Measurements from ENCODE around the gene AUTS2.

The AUTS2 gene

DNA sequence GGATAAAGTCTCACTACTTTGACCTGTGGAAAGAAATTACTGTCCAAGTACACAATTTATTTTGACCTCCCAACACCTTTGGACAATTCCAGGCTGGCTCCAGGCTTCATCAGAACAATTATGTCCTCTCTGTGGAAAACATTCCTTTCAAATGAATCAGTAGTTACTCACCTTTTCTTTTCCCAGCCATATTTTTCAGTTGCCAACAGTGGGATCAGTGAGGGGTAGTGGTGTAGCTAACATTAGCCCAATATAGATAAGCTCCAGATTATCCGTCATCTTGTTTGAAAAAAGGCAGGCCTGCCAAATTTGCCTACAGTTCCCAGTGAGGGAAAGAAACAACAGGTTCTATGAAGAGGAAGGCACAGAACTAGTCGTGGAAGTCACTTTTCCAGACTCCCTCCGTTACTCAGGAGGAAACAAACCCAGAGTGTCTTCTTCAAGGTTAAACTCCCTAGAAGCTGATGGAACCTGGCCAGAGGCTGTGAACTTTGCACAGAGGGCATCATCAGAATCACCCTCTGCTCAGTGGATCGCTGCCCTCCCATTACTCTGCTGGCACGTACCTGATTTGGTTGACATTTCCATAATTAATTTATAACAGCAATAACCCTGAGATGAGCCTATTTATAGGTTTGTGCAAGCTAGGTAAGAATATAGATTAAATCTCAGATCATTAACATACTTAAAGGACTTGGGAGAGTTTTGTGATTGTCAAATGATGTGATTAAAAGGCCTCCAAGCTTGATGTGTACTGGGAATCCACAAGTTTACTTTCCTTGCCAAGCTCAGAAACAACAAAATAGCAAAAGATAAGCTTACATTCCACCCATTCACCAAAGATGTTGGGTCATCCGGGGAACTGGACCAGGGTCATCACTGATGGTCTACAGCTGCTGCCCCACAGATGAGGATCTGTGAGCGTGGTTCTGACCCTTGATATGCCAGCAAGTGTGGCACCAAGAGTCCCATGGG lies 879.0 kb downstream of the AUTS2 start:
- DNase-seq (ENCODE audit: low spot score) = no peak
- TF ChIP-seq, protein P1, sequence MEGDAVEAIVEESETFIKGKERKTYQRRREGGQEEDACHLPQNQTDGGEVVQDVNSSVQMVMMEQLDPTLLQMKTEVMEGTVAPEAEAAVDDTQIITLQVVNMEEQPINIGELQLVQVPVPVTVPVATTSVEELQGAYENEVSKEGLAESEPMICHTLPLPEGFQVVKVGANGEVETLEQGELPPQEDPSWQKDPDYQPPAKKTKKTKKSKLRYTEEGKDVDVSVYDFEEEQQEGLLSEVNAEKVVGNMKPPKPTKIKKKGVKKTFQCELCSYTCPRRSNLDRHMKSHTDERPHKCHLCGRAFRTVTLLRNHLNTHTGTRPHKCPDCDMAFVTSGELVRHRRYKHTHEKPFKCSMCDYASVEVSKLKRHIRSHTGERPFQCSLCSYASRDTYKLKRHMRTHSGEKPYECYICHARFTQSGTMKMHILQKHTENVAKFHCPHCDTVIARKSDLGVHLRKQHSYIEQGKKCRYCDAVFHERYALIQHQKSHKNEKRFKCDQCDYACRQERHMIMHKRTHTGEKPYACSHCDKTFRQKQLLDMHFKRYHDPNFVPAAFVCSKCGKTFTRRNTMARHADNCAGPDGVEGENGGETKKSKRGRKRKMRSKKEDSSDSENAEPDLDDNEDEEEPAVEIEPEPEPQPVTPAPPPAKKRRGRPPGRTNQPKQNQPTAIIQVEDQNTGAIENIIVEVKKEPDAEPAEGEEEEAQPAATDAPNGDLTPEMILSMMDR (IDR thresholded peaks at IDR 0.05; ENCODE audit: extremely low read depth, missing control alignments) = no peak

DNA sequence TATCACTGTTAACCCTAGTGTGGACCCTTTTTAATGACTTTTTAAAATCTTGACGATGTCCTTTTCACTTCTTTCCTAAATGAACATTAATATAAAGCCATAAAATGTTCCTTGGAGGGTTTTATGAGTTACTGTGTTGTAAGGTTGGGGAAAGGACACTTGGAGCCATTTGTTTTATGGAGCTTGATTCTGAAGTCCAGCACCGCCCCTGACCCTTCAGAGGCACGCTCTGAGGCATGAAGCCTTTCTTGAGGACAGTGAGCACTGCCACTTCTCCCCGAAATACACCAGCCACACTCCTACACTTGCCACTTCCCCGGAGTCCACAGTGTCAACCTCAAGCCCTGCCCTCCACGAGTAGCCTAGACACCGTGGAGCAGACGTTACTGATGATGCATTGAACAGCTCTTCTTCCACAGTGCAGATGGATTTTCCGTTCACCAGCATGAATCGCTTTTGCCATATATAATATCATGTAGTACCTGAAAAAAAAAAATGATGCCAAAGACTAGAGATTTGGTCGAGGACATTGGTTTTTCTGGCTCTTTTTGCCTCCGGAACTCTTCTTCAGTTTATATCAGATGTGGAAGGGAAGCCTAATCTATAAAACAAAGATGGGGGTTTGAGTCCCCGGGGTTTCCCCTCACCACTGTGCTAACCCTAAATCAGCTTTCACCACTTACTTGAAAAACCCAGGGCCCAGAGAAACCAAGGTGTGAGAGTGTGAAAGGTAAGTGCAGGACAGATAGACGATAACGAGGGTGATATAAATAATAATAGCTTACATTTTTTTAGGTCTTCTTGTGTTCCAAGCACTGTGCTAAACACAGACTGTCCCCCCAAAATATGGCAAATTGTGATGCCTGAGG lies 881.1 kb downstream of the AUTS2 start:
- no peak for DNase-seq (ENCODE audit: low spot score)
- TF ChIP-seq, protein P1 (IDR thresholded peaks at IDR 0.05; ENCODE audit: extremely low read depth, missing control alignments) = no peak

DNA sequence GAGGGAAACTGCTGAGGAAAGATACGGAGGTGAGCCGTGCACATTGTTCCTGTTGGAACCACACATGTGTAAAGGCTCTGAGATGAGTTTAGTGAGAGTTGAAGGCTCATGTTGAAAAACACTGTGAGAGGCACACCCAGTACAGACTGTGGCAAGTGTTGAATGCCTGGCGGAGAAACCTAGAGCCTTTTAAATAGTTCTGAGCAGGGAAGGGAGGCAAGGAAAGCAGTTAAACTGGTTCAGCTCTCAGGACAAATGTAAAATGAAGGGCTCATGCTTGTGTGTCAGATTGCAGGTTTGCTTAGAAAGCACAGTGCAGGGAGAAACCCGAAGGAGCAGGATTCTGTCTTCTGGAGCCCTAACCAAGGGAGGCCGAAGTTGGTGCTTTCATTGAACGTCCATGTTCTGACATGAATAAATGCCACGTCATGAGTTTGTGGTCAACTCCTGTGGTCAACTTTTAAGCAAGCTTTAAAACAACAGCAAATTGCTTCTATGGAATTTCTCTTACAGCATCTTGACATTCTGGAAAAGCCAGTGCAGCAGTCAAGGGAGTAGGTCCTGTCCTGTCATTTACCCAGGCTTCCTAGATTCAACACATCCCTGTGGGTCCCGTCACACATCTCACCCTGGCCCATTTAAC lies 882.8 kb downstream of the AUTS2 start:
- TF ChIP-seq, protein P1 (IDR thresholded peaks at IDR 0.05; ENCODE audit: extremely low read depth, missing control alignments) = no peak
- DNase-seq (ENCODE audit: low spot score) = no peak

DNA sequence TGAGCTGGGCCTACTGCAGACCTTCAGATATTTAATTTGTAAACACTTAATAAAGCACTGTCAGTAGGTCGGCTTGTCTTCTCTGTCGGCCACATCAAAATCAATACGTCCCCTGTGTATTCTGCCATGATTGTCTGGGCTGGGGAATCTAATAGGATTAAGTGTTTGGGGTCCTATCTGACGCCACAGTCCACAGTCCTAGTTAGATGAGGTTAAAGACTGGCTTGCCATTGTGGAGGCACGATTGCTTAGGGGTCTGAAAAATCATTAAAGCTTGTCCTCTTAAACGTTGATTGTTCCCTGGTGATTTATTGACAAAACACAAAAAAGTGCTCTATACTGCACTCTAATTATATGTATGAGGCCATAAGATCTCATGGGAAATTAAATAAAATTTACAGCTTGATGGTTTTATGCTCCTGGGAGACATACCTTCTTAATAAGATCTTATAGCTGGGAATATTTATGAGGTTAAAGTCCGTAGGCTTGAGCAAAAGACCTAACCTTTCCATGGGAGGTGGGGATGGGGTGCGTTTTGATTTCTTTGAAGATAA lies 883.4 kb downstream of the AUTS2 start:
- DNase-seq (ENCODE audit: low spot score) = no peak
- TF ChIP-seq, protein P1 (IDR thresholded peaks at IDR 0.05; ENCODE audit: extremely low read depth, missing control alignments) = no peak

DNA sequence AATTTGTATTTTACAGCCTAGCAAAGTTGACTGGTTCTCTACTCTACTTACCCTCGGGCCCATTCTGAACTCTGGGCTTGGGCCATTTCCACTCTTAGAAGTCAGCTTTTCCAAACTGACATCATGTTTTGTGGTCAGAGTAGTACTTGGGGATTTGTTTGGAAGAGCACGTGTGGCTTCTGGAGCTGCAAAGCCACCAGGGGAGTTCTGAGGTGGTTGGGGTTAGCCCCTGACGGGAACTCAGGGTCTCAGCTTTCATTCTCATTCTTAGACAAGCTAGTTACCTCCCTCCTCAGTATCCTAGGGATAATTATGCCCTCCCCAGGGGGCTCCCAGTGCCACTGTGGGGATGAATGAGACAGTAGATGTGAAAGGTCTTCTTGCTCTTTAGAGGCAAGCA lies 886.0 kb downstream of the AUTS2 start:
- DNase-seq (ENCODE audit: low spot score) = no peak
- TF ChIP-seq, protein P1 (IDR thresholded peaks at IDR 0.05; ENCODE audit: extremely low read depth, missing control alignments) = no peak

DNA sequence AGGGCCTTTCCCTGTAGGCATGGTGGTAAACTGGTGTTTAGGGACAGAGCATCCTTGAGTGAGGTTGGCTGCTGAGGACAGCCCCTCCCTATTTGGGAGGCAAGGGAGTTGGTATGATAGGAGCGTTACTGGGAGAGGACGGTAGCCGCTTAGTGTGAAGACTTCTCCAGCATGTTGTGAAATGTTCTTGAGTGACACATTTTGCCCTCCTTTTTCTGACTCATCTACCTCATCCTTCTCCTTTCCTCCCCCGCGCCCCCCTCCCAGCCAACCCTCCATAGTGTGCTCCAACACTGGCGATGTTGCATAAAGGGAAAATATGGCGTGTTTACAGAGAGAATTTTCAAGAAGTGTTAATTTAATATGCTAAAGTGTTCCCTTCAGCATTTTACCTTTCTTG lies 888.7 kb downstream of the AUTS2 start:
- no peak for DNase-seq (ENCODE audit: low spot score)
- TF ChIP-seq, protein P1 (IDR thresholded peaks at IDR 0.05; ENCODE audit: extremely low read depth, missing control alignments) = no peak
